HuH-7.5 (cell line): Measurements from ENCODE around the gene CAST.

Source experiments
- DNase-seq: peaks from one replicate; pipeline ENCODE4 v3.0.0; 2011; ENCODE audit warnings: low spot score

The CAST gene

DNA sequence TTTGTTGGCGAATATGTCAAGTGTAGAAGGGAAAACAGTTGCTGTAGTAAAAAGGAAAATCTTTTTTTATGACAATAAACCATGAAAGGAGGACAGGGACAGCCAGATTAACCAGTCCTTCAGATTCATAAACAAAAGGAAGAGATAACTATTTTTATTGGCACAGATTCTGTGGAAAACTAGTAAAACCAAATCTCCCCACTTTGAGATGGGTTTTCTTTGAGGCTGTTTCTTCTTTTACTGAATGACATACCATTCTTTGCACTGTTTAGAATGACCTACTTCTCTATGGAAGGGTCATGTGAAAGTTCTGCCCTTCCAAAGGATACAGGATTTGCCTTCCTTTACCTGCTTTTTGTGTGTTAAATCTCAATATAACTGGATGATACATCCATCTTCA is 13.7 kb downstream of the CAST start:
- DNase-seq = no peak

DNA sequence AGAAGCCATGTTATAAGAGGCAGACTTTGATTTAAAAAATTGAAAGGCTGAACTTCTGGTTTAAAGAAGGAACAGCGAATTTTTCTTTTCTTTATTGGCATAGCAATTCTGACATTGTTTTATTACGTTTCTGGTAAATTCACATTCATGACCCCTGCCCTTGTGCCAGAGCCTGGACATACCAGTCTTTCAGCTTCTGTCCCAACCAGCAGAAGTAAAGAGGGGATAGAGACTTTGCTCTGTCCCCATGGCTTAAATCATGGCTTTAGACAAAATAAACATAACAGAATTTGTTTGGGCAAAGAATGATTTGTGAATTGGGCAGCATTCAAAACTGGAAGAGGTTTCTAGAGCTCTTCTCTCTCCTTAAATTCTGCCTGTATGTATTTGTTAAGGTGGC is 15.3 kb downstream of the CAST start:
- DNase-seq = no peak

DNA sequence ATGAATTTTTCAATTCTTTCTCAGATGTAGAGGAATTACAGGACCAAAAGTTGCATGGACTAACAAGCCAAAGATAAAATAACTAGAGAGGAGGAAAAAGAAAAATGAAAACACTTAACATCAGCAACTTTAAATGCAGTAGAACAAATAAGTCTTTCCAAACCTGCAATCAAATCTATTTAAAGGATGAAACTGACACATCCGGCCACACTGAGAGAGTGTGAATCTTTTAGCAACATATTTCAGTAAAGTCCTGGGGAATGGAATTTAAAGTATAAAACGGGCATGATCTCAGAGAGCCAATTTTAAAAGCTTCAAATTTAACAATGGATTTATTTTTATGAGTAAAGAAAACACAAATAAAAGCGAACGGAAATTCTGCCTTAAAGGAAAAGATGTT is 17.1 kb downstream of the CAST start:
- no peak for DNase-seq

DNA sequence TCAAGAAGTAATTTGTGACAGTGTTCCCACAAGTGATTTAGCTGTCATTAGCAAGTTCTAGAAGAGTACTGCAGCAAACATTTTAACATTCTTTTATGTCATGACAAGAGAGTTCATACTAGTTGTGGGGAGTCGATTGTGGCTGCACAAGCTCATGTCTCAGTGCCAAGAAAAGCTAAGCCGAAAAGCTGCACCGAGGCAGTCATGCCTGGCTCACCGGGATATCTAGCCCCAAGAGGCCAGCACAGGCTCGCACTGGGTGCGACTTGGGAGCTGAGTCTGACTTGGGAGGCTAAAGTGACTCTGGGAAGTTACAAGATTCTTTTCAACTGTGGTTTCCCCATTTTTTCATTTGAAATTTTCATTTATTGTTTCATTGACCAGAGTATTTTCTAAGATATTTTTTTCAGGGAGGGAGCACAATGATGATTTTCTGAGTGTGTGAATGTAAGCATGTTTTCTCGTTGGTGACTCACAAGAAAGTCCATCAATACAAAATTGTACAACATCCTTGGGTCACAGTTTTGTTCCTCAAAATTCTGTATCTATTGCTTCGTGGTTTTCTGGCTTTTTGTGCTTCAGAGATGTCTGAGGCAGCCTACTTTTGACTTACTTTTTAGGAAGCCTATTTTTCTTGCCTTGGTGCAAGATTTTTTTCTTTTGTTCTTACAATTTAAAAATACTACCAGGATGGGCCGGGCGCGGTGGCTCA is 18.7 kb downstream of the CAST start:
- no peak for DNase-seq

DNA sequence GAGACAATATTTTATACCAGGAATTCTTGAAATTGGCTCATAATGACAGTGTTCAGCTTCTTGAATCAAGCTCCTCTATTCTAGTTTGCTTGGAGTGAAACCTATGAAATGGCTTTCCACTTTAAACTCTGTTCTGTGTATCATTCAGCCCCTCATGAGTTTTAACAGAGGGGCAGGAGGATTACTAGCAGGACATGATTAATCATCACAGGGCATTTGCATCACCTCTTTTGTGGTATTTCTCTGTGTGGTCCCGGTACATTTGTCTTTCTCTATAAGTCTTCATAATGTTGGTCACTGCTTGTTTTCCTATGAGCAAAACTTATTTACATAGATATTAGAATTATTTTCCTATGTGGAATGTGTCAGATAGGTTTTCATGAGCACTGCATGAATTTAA is 21.2 kb downstream of the CAST start:
- DNase-seq = no peak

DNA sequence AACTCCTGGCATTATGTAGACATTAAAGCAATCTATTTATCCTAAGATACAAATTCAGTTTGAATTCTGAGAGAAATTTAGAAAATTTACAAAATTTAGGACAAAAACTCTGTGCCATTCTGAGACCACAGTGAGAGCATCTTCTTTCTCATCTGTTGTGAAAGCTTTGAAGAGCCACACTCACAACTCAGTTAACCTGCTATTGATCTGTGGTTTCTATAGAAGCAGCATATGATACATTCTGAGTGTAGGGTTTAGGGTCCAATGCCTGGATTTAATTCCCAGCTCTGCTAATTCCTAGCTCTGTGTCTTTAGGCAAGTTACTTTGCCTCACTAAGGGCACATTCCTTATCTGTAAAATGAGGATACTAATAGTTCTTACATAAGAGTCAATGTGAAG is 21.6 kb downstream of the CAST start:
- no peak for DNase-seq

DNA sequence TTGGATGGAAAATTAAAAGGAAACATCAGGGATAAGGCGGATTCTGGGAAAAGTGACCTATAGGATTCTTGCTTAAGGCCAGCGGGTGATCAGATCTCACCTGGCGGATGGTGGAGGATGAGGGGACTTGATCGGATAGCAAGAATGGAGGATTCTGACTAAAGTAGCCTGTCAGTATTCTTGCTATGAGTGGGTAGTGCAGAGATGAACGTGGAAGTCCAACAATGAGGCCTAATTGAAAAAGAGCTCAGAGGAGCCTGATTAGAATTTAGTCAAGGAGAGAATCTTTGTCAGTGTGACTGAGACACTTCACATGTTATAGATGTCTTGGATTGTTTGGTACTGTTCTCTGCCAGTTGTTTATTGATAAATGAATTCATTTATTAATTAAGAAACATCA is 24.9 kb downstream of the CAST start:
- DNase-seq = no peak

DNA sequence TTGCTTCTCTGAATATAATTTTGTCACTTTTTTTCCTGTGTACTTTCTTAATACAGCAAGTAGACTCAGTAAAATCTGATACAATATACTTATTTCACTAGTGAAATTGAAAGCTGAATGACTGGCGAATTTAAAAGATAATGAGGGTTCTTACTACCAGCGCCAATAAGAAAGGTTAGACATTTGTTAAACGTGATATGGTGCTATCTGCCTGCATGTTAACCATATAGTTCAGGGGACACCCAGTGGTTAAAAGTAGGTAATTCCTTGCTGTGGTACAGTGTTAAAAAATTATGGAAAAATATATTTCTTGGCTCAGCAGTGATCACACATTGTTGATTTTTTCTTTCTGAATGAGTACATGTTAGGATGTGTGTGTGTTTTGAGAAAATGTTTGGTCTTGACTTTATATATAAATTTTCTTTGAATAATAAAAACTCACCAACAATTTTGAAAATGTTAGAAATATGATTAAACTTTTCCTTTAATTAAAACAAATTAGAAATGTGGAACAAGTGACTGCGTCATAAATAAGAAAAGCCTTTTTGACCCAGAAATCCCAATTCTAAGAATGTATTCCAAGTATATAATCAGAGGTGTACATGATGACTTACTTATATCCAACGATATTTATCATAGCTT is 25.8 kb downstream of the CAST start:
- peak; percentile 21 for DNase-seq

DNA sequence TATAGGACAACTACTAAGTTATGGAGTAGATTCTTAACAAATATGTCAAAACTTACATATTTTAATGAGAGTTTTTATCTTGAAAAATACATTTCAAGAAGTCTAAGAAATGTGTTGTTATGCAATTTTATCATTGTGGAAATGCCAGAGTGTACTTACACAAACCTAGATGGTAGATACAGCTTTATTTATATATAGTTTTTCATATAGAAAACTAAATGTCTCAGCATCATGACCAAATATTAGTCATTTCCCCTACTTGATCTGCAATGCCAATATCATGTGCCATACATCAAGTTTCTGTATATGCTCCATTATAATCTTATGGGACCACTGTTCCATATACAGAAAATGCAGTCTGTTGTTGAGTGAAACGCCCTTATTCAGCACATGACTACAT is 28.7 kb downstream of the CAST start:
- DNase-seq = no peak

DNA sequence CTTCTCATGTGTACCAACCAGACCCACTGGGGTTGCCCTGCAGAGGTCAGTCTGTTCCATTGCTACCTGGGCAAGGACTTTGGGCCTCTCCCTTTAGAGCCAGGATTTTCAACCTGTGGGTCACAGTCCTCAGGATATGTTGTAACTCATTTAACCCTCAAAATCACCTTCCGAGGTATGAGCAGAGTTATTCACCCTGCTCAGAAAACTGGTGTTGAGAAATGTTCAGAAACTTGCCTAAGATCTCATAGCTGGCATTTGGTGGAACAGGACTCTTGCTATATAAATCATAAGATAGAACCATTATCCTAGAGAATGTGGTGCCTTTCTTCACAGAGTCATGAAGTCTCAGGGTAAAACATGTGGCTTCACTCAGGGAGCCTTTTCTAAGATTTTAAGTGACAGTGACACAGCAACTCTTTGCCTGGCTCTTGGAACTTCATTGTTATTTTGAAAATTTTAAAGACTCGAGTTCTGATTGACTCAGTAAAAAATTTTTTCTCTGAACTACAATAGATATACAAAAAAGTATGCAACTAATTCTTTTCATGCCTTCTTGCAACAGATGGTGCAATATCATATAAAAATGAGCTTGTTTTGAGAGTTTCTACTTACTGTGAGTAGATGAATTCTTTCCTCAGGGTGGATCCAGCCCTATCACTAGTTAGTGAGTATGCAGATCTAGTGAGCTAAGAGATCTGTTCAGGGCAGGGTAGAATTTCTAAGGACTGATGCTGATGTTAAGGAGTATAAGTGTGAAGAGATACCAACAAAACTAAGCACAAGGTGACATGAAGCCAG is 29.5 kb downstream of the CAST start:
- no peak for DNase-seq

DNA sequence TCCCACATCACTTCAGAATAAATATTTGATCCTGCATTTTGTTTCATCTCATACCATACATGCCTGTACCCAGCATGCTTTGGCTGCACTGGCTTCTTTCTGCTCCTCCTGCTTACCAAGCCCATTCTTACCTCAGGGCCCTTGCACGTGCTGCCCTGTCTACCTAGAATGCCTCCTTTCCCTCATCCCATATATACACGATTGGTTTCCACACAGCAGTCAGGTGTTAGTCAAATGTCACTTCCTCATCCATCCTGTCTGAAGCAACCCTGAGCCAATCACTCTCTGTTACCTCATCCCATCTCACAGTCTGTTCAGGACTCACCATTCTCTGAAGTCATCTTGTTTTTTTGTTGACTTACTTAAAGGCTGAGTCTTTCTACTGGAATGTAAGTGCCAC is 30.3 kb downstream of the CAST start:
- DNase-seq = no peak

DNA sequence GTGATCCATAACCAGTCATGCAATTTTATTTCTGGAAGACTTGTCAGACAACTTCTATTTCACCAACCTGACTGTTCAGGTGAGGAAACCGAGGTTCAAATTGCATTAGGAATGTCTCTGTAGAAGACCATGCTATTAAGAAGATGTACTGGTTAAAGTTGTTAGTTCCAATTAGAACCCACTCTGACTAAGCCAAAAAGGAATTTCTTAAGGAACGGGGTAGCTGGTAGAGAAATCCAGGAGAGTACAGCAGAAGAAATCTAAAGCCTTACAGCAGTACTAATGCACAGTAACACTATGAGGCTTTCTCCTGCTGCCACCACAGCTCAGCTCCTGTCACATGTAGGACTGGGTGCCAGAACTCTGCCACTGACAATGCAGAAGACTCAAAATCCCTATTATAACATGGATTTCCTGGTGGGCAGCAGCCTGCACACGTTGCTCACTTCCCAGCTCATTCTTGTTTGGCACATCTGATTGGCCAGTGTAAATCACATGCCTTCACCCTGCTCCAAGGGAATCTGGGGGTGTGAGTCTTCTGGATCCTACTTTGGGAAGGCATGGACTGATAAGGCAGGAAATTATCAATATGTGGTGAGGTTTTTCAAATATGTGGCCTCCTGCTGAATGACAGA is 37.1 kb downstream of the CAST start:
- no peak for DNase-seq

DNA sequence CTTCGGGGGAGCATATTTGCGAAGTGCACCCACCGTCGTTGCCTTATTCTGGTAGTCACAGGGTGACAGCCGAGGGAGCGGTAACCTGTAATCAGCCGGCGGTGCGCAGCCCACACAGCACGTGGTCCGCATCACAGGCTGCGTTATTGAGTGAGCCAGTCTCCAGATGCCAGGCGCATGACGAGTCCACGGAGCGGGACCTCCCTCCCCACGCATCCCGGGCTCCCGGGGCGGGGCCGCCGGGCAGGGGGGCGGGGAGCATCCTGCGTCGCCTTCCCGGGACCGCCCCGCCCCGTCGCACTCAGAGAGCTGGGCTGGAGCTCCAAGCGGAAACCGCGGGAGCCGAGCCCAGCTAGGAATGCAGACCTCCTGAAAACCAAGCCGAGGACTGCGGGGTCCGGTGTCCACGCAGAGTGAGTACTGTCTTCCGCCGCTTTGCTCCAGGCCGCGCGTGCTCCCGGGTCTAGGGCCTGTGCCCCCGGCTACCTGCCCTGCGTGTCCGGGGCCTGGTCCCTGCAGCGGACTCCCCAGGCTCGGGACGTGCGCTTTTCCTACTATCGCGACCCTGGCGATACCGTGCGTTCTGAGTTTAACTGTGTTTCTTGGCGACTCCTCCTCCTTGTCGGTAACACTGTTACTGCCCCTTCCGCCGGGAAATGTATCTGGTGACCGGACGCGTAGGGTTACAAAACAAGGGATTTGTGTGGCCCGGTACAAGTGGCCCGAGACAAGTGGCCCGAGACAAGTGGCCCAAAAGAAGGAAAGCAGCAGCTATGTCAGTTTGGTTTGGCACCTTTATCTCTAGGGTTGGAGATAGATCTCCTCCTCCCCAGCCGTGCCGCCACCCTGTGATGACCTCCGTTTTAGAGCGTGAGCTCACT is 40.6 kb downstream of the CAST start:
- peak; percentile 64 for DNase-seq

DNA sequence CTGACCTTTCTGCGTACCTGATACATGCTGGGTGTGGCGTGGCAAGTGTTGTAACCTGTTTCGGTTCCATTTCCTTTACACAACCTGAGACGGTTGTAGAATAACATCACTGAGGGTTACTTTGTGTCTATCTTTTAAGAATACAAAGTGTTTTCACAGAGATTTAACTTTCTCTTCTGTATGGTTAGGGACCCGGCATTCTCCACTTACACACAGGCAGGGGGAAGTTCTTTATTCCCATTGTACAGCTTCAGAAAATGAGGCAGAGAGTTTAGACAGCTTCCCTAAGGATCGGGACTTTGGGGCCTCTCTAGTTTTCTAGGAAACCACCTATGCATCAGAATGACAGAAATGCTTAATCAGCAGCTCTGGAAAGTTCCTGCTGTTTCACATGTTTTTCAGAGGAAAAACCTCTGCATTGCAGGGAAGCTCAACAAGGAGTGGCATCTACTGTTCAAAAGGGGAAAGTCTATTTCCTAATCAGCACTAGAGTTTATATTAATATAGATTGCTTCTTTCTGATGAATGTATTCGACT is 41.3 kb downstream of the CAST start:
- peak; percentile 18 for DNase-seq

DNA sequence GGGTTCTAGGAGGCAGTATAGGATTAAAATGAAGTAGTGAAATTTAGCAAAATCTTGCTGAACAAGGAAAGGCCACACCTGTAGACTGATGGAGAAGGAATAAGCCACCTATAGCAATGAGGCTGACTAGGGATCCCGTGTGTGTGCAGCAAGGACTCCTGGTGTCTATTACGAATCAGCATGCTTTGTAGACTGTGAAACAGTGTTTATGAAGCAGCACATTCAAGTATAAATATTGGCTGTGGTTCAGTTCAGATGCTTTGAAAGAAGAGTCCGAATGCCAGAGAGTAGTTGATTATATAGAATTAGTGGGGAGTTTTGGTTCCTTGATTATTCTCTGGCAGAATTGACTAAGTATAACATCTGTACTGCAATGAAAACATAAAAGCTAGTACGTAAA is 41.8 kb downstream of the CAST start:
- DNase-seq = no peak

DNA sequence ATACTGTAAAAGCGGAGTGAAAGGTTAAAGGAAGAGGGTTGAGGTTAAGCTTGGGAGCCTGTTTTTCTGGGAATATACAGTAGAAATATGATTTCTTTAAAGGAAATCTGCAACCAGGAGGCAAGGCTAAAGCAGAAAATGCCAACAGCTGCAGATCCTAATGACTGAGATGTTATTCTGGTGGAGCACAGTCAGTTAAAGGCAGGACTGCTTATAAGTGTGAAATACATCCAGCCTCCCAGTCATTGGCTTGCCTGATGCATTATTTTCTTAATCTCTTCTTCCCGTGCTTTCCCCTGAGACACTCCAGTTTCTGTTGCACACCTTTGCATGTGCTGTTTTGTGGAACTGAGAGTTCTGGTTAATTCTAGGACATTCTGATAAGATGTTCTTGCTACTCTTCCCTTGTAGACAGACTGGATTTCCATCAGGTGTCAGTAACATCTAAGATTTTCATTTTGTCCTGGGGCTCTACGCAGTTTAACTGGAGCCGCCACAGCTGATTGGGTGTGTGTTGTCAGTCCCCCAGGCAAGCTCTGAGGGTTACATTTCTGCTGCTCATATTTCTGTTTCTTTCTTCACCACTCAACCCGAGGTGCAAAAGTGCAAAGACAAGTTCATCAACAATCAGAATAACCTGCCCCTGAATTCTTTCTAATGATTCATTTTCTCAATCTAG is 44.4 kb downstream of the CAST start:
- DNase-seq = no peak

DNA sequence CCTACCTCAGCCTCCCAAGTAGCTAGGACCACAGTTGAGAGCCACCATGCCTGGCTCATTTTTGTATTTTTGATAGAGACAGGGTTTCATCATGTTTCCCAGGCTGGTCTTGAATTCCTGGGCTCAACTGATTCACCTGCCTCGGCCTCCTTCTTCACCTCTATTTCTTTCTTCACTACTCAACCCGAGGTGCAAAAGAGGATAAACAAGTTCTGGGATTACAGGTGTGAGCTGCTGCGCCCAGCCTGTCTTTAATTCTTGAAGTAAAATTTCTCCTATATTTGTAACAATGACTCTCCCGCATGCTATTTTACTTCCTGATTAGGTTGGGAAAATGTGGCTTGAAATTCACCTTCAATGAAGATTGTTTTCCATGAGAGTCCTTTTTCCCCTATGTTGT is 46.4 kb downstream of the CAST start:
- DNase-seq = no peak

DNA sequence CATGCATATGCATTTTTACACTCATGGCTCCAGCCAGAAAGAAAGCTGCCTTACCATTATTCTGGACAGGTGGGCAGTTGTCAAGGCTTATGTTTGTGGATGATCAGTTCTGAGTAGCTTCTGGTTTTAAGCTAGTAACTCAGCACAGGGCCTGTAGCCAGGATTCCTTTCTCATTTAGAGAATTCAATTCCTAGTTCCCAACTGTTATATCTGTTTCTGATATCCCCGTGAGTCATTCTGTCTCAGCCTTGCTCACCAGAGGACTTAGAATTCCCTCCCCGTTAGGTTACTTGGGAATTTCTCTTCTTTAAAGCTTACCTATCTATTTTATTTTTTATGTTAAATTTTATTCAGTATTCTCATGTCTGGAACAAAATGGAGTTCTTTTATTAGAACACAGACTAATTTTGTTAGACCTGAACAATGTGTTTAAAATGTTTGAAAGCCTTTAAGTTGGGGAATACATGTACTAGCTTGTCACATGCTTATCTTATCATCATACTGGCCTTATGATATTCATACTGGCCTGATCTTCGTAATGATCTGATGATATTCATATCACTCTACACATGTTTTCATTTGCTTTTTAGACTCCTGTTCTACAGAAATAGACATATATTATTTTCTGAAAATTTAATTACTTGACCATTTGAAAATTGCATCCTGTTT is 47.1 kb downstream of the CAST start:
- no peak for DNase-seq

DNA sequence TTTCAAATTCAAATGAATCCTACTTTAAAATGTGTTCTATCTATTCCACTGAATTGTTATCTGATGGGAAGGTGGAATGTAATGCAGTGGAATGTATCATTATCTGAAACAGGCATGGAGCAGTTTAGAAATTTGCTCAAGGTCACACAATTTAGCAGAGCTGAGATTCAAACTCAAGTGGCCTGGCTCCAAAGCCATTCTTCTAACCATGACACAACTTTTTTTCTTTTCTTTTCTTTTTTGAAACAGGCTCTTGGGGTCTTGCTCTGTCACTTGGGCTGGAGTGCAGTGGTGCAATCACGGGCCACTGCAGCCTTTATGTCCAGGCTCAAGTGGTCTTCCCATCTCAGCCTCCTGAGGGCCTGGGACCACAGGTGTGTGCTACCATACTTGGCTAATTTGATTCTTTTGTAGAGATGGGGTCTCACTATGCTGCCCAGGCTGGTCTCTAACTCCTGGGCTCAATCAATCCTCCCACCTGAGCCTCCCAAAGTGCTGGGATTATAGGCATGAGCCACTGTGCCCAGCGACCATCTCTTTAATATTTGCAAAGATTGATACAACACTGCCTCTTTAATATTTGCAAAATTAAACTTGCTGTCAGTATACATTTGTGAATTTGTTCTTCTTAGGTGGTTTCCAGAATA is 50.0 kb downstream of the CAST start:
- DNase-seq = no peak

DNA sequence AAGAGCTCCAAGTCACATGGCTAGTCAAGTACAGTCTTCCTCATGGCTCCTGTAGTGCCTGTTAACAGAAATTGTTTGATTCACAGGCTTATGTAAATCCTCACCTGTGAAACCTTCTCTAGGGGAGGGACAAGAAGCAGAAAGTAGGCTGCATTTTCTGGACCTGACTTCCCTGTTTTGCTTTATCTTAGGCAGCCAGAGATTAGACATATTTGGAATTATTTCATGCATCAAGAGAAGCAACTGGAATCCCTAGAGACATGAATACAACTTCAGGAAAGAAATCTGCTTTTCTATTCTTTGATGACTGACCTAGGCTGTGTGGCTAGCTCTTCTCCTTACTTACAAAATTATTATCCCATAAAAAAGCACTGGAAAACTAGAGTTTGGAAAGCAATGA is 52.3 kb downstream of the CAST start:
- no peak for DNase-seq
